ENCODE data around the gene IL17RE.
A peak's percentile ranks its signal among the peaks of the same experiment; 100 is the strongest.
"Not testable (repeated sequence)": the region's sequence is repeated elsewhere in the genome, so short reads cannot be mapped to it uniquely, and the experiment has no call there.

Gene IL17RE

GRCh38 chr3:9879830-9880549 lies 22.7 kb upstream of the IL17RE start, which contains the start of gene CIDEC:
Gene CIDEC (minus strand): TSS chr3:9880253. CDS start chr3:9878486, 1,767 bp downstream.
- no peak for DNase-seq (ENCODE audit: low read depth in 2 of 2)

- DNase-seq (ENCODE audit: low read depth in 2 of 2): no peak
Measured at GRCh38 chr3:9881441-9881840, 21.2 kb upstream of the IL17RE start.

- no peak for DNase-seq (ENCODE audit: low read depth in 2 of 2)
Measured at GRCh38 chr3:9883706-9884554, 18.7 kb upstream of the IL17RE start.

GRCh38 chr3:9884555-9885165 lies 18.0 kb upstream of the IL17RE start:
- no peak for DNase-seq (ENCODE audit: low read depth in 2 of 2)

- DNase-seq (ENCODE audit: low read depth in 2 of 2): no peak
Measured at GRCh38 chr3:9886328-9886727, 16.3 kb upstream of the IL17RE start.

- DNase-seq (ENCODE audit: low read depth in 2 of 2): no peak
Measured at GRCh38 chr3:9887480-9887879, 15.2 kb upstream of the IL17RE start.

GRCh38 chr3:9888540-9888939 lies 14.1 kb upstream of the IL17RE start:
- no peak for DNase-seq (ENCODE audit: low read depth in 2 of 2)

GRCh38 chr3:9889405-9889804 lies 13.2 kb upstream of the IL17RE start:
- DNase-seq (ENCODE audit: low read depth in 2 of 2): no peak

- peak; percentile 86 for DNase-seq (ENCODE audit: low read depth in 2 of 2)
Measured at GRCh38 chr3:9890249-9891071, 12.2 kb upstream of the IL17RE start, which contains the start of gene JAGN1. Gene JAGN1 (plus strand): TSS chr3:9890610. CDS start chr3:9890723, 113 bp downstream.

GRCh38 chr3:9891072-9891622 lies 11.5 kb upstream of the IL17RE start:
- DNase-seq (ENCODE audit: low read depth in 2 of 2): no peak

- DNase-seq (ENCODE audit: low read depth in 2 of 2): no peak
Measured at GRCh38 chr3:9893739-9894138, 8.9 kb upstream of the IL17RE start.

GRCh38 chr3:9895715-9896114 lies 6.9 kb upstream of the IL17RE start:
- not testable (repeated sequence) for DNase-seq (ENCODE audit: low read depth in 2 of 2)

- DNase-seq (ENCODE audit: low read depth in 2 of 2): not testable (repeated sequence)
Measured at GRCh38 chr3:9896755-9897407, 5.8 kb upstream of the IL17RE start.

- DNase-seq (ENCODE audit: low read depth in 2 of 2): no peak
Measured at GRCh38 chr3:9897408-9898372, 5.0 kb upstream of the IL17RE start.

GRCh38 chr3:9898467-9899241 lies 4.0 kb upstream of the IL17RE start:
- no peak for DNase-seq (ENCODE audit: low read depth in 2 of 2)

GRCh38 chr3:9899289-9899791 lies 3.3 kb upstream of the IL17RE start:
- no peak for DNase-seq (ENCODE audit: low read depth in 2 of 2)

GRCh38 chr3:9900965-9901415 lies 1.7 kb upstream of the IL17RE start:
- not testable (repeated sequence) for DNase-seq (ENCODE audit: low read depth in 2 of 2)

GRCh38 chr3:9901967-9902366 lies 681 bp upstream of the IL17RE start:
- no peak for DNase-seq (ENCODE audit: low read depth in 2 of 2)
